DLD1 (cell line): Measurements from ENCODE around the gene ADGRF3.
"Not testable (repeated sequence)": the region's sequence is repeated elsewhere in the genome, so short reads cannot be mapped to it uniquely, and the experiment has no call there.

Experiments
- in situ Hi-C: cut with HindIII; loops from 2 replicates; pipeline ENCODE4 v1.10.0; 2017; ENCODE audit warnings: low sequenced_read_pairs

The ADGRF3 gene

DNA sequence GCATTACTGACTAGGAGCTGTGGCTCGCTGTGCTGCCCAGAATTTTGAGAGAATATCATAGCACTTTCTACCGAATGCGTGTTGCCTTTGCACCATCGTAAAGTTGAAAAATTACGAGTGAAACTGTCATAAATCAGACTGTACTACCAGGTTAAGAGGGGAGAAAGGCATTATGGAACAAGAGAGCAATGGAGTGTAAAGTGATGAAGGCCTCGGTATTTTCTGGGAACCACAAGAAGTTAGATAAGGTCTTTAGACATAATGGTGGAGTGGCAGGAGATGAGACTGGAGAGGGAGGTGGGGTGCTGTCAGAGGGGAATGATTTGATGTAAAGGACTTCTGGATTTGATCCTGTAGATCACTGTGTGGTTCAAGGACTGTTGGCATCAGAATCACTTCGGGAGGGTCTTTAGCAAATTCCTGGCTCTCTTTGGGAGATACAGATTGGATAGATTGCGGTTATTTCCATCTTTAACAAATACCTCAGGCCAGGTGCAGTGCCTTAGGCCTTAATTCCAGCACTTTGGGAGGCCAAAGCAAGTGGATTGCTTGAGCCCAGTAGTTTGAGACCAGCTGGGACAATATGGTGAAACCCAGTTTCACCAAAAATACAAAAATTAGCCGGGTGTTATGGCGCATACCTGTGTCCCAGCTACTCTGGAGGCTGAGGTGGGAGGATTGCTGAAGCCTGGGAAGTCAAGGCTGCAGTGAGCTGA lies 4.9 kb upstream of the ADGRF3 start:
- in situ Hi-C loops, result no loop called here

DNA sequence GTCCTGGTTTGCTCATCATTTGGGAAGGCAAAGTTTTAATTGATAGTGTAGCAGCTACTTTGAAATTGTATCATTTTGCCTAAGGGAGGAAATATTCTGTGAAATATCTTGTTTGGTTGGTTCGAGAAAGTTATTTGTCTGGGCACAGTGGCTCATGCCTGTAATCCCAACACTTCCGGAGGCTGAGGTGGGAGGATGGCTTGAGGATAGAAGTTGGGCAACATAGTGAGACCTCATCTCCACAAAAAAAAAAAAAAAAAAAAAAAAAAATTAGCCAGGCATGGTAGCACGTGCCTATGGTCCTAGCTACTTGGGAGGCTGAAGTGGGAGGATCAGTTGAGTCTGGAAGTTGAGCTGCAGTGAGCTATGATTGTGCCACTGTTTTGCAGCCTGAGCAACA lies 3.1 kb upstream of the ADGRF3 start:
- in situ Hi-C loops, result no loop called here

DNA sequence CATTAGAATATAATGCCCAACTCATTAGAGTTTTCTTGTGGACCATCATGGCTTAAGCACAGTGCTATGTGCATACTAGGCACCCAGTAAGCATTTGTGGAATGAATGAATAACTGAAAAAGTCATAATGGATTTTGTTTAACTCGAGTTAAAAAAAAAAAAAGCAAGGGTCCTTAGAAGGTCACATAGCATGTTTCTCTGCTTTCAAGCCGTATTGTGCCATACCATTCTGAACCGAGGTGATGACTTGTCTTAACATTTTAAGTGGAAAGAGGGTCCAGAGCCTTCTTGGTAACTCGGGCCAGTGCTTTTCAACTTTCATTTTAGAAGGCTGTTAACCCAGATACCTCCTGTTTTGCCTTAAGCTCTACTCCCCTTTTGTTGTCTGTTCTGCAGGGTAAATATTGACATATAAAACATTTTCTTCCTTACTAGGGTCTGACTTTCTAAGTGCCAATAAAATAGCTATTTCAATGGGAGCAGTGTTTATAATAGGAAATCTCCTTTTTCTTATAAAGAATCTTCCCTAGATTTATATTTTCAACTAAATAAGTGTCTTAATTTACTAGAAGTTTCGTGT lies 787 bp upstream of the ADGRF3 start:
- in situ Hi-C loops, result no loop called here

DNA sequence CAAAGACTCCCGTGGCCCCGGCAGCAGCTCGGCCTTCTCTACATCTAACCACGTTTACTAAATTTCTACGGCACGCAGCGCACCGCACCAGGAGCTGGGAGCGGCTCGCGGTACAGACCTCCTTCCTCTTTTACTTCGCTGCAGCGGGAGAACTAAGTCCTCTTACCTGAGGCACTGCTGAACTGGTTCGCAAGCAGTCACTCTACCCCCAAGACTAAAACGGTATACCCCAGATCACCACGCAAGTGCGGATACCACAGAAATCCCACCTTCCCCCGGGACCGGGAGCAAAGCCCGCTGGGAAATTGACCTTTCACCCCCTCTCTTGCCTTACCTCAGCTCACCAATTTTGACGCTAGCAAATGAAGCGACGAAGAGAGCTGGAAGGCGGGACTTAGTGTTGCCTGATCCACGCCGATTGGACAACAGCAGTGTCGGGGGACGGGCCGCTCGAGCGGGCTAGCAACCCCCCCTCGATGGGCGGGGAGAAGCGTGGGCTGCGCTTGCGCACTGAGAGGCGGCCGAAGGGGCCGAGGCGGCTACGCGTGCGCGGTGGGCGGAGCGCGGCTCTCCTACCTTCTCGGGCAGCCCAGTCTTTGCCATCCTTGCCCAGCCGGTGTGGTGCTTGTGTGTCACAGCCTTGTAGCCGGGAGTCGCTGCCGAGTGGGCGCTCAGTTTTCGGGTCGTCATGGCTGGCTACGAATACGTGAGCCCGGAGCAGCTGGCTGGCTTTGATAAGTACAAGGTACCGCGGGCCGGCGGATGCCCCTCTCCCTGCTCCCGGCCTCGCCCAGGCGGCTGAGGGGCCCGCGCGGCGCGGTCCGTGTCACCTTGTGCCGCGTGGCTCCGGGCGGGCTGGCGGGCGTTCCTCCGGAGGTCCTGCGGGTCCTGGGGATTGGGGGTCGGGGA lies 790 bp downstream of the ADGRF3 start, which contains the start of gene SELENOI:
Gene SELENOI, plus strand, starts transcription at position 599 of the 909 bp plus-strand sequence. Its CDS starts 90 bp downstream, at position 689.
- in situ Hi-C loops, result no loop called here

DNA sequence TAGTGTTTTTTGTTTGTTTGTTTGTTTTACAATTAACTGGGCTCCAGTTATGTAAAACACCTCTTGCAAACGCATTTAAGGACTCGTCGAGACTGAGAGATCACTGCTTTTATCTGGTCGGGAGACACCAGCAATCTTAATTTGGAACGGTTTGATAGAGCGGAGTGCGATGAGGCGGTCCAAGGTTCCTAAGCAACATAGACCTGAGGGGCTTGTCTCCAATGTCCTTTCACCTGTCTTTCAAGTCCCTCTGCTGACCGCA lies 1.4 kb downstream of the ADGRF3 start:
- in situ Hi-C loops, result no loop called here

DNA sequence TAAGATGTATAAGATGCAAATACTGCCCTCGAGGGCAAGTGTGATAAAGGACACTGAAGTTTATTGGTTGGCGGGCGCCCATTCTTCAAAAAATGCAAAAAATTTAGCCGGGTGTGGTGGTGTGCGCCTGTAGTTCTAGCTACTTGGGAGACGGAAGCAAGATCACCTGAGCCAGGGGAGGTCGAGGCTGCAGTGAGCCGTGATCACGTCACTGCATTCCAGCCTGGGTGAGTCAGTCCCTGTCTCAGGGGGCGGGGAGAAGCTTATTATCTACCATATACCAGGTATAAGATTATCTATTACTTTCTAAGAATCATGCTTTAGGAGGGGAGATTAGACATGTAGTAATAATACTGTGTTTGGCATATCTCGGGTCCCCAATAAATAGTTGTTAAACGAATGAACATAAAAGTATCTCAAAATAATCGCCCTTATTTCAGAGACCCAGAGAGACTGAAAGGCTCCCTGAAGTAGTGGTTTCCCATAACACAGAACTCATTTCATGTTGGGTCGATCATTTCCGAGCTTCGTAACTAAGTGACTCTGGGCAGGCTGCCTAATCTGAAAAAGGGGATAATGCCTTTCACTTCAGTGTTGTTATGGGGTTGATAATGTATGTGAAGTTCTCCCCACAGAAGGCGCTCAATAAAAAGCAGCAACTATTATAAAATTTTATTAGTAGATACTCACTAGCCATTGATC lies 1.9 kb downstream of the ADGRF3 start:
- in situ Hi-C loops, result no loop called here

DNA sequence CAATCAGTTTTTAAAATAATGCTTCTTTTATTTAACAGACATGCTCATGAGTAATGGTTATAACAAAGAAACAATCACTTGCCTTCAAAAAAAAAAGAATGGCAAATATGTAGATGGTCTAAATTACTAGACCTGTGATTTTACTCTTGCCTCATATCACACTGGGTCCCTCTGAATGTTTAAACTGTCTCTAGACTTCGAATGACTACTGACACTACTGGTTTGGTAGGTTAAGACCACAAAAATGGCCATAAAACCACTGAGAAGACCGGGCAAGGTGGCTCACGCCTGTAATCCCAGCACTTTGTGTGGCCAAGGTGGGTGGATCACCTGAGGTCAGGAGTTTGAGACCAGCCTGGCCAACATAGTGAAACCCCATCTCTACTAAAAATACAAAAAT lies 5.8 kb downstream of the ADGRF3 start:
- in situ Hi-C loops, result no loop called here

DNA sequence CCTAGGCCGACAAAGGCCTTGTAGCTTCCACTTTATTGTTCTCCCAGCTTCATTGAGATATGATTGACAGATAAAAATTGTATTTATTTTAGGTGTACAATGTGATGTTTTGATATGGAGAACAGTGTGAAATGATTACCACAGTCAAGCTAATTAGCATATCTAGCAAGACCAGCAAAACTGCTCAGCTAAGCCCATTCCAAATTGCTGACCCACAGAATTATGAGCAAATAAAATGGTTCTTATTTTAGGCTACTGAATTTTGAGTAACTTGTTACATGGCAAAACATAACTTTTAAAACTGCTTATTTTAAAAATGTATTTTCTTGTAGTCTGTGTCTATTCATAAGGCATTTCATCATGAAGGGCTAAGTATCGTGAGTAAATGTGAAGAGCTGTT lies 9.3 kb downstream of the ADGRF3 start:
- in situ Hi-C loops, result no loop called here

DNA sequence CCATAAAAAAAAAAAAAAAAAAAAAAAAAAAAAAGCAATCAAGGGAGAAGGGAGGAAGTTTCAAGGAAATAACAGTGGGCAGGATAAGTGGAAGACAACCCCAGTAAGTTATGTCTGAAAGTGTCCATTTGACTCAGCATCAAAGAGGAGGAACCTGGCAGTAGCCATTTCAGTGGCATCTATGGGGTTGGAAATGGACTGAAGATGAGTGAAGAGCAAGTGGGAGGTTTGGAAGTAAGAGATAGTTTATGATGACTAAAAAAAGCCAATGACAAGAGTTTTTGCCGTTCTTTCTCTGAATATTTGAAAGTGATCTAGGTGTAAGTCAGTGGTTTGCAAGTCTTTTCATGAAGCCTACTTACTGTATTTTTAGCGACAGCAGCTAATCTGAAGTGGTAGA lies 9.9 kb downstream of the ADGRF3 start:
- in situ Hi-C loops, result no loop called here

DNA sequence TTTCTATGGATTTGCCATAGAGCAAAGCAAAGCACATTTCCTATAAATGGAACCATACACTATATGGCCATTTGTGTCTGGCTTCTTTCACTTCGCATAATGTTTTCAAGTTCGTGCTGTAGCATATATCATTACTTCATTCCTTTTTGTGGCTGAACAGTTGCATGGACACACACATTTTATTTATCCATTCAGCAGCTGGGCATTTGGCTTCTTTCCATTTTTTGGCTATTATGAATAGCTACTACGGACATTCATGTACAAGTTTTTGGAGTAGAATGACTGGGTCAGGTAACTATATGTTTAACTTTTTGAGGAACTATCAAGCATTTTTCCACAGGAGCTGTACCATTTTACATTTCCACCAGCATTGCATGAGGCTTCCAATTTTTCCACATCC lies 11.4 kb downstream of the ADGRF3 start:
- in situ Hi-C loops, result no loop called here

DNA sequence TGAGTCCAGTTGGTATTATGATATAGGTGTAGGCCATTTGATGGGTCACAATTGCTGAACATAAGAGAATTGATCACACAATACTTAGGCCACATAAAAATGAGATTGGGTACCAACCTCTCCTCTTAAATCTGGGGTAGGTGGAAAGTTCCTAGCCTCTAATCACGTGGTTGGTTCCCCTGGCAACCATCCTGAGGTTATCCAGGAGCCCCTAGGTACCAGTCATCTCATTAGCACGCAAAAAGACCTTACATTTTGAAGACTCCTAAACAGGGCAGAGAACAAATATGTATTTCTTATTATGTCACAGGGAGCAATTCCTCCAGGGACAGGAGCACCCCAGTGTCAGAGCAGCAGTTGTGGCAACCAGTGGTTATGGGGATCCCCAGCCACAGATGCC lies 13.3 kb downstream of the ADGRF3 start:
- in situ Hi-C loops, result no loop called here

DNA sequence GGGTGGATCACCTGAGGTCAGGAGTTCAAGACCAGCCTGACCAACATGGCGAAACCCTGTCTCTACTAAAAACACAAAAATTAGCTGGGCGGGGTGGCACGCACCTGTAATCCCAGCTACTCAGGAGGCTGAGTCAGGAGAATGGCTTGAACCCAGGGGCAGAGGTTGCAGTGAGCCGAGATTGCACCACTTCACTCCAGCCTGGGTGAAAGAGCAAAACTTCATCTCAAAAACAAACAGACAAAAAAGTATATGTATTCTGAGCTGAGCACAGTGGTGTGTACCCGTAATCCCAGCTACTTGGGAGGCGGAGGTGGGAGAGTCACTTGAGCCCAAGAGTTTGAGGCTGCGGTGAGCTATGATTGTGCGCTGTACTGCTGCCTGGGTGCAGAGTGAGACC lies 15.3 kb downstream of the ADGRF3 start:
- in situ Hi-C loops, result not testable (repeated sequence)

DNA sequence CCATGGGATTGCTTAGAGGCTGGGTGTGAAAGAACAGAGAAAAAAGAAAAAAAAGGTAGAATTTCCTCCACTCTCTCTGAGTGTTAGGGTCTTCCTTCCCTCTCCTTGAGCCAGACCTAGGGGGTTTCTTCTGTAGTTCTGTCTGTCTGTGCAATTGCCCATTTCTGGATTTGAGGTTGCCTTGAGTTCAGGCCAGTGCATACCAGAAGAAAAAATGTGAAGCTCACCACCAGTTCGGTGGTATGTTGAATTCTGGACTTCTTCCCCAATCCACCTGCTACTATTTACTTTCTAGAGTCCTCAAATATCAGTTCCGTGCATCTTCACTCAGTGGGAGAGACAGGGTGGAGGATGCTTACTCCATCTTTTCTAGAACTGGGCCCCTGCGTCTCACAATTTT lies 16.0 kb downstream of the ADGRF3 start:
- in situ Hi-C loops, result no loop called here

DNA sequence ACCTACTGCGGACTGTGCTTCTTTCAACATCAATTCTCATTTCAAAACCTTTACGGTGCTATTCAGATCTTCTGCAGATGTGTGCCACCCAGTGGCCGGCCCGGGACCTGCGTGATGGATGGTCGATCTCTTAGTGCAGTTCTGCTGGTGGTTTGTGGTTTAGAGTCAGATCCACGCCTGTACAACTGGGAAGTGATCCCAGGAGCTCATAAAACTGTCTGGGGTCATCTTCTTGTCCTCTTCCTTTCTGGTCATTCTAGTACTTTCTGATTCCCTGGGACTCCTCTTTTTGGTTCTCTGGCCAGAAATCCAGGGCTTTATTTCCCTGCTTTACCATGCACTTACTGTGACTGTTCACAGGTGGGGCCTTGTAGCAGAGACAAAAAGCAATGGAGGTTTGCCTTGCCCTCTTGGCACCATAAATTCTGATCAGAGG lies 16.5 kb downstream of the ADGRF3 start:
- in situ Hi-C loops, result no loop called here

DNA sequence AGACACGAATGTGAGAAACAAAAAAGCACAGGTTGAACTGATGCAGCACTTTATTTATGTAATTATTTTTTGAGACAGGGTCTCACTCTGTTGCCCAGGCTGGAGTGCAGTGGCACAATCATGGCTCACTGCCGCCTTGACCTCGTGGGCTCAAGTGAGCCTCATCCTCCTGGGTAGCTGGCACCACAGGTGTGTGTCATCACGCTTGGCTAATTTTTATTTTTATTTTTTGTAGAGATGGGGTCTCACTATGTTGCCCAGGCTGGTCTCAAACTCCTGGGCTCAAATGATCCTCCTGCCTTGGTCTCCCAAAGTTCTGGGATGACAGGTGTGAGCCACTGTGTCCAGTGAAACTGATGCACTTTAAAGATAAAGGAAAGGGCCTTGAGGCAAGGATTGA lies 17.5 kb downstream of the ADGRF3 start:
- in situ Hi-C loops, result not testable (repeated sequence)

DNA sequence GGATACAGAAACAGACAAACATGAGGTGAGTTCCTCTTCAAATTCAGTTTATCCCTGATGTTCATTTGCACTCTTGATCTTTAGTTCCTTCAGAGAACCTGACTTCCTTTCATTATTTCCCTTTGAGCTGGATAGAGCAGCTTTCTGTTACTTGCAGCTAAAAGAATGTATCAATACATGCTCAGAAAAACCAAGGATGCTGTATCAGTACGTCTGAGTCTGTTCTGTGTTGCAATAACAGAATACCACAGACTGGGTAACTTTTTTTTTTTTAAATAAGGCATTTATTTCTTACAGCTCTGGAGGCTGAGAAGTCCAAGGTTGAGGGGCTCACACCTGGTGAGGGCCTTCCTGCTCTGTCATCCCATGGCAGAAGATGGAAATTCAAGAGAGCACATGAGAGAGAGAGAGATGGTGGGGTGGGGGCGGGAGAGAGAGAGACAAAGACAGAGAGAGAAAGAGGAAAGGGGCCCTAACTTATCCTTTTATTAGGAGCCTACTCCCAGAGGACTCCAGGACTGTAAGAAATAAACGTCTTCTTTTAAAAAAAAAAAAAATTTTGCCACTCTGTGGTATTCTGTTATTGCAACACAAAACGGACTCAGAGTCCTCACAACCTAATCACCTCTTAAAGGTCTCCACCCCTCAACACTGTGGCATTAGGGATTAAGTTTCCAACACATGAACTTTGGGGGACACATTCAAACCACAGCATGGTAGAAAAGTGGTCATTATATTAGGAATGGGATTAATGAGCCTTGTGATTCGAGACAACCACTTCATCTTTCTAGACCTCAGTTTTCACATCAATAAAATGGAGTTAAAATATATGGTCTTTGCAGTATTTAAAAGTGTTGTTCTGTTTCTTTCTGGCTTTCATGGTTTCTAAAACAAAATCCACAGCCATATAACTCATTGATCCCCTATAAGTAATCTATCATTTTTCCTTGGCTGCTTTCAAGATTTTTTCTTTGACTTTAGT lies 19.0 kb downstream of the ADGRF3 start:
- in situ Hi-C loops, result no loop called here

DNA sequence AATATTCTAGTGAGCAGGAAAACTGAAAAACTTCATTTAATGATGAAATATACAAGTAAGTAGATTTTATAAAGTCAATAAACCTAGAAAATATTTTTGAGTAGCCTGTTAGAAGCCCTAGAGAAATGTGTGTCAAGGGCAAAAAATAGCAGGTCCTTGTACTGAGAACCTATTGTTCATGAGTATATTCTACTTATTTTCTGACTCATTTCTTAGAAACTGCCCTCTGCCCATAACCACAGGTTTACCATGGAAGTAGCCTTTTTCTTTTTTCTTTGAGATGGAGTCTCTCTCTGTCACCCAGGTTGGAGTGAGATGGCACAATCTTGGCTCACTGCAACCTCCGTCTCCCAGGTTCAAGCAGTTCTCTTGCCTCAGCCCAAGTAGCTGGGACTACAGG lies 20.1 kb downstream of the ADGRF3 start:
- in situ Hi-C loops, result no loop called here

DNA sequence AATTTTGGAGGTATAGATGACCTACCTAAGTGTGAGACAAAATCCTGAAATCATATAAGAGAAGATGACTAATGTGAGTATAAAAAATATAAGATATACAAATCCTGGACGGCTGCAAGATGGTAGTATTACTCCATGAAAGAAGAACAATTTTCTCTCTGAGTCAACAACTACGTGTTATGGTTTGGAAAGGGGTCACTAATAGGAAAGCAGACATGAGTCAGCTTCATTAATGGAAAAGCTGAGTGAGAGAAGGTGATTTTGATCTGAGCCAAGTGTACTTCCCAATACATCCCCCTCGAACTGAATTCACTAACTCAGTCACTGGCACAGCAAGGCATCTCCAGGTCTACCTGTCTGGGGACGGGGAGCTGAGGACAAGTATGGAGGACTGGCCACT lies 20.7 kb downstream of the ADGRF3 start:
- in situ Hi-C loops, result no loop called here

DNA sequence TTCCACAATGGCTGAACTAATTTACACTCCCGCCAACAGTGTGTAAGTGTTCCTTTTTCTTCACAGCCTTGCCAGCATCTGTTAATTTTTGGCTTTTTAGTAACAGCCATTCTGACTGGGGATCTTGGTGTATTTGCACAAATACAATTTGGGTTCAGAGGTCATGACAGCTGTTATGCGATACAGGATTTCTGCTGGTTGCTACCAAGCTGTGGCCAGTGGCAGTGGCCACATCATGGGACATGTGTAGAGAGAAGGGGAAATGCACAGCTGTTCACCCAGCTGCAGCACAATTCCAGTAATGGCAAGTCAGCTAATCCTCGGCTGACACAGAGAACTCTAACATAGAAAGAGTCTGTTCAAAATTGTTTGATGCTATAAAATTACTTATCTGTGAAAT lies 21.7 kb downstream of the ADGRF3 start:
- in situ Hi-C loops, result no loop called here

DNA sequence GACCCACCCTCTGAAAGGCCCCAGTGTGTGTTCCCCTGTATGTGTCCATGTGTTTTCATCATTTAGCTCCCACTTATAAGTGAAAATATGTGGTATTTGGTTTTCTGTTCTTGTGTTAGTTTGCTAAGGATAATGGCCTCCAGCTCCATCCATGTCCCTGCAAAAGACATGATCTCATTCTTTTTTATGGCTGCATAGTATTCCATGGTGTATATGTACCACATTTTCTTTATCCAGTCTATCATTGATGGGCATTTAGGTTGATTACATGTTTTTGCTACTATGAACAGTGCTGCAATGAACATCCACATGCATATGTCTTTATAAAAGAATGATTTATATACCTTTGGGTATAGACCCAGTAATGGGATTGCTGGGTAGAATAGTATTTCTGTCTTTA lies 22.1 kb downstream of the ADGRF3 start:
- in situ Hi-C loops, result not testable (repeated sequence)
